G401.6 (cell line): ENCODE data around the gene TNIK.

Experiments used
- FAIRE-seq: peaks from 2 replicates; lab custom pipeline; 2012; peaks lifted over from hg19 to GRCh38; lab: Jason Lieb, UNC

The TNIK gene

GRCh38 chr3:171459942-171460724 is at the start of gene TNIK:
TSS of gene TNIK (minus strand) at chr3:171460405. CDS start at chr3:171460063, 342 bp downstream.
- FAIRE-seq, result no peak

- FAIRE-seq, result no peak
These were observed 48.5 kb upstream of the TNIK start for GRCh38 chr3:171508676-171509075.

GRCh38 chr3:171508206-171508605 is 48.0 kb upstream of the TNIK start:
- no peak for FAIRE-seq

- no peak for FAIRE-seq
These were observed 46.6 kb upstream of the TNIK start for GRCh38 chr3:171506743-171507319.

GRCh38 chr3:171505822-171506333 is 45.7 kb upstream of the TNIK start:
- no peak for FAIRE-seq

- FAIRE-seq, result no peak
These were observed 44.2 kb upstream of the TNIK start for GRCh38 chr3:171504376-171504775.

- FAIRE-seq, result no peak
These were observed 43.6 kb upstream of the TNIK start for GRCh38 chr3:171503817-171504216.

GRCh38 chr3:171498921-171499320 is 38.7 kb upstream of the TNIK start:
- FAIRE-seq, result no peak

- no peak for FAIRE-seq
These were observed 37.3 kb upstream of the TNIK start for GRCh38 chr3:171497468-171497867.

- FAIRE-seq, result no peak
These were observed 35.2 kb upstream of the TNIK start for GRCh38 chr3:171495413-171495812.

GRCh38 chr3:171494457-171495109 is 34.4 kb upstream of the TNIK start:
- no peak for FAIRE-seq

- no peak for FAIRE-seq
These were observed 31.2 kb upstream of the TNIK start for GRCh38 chr3:171491361-171491760.

GRCh38 chr3:171490901-171491300 is 30.7 kb upstream of the TNIK start:
- no peak for FAIRE-seq

GRCh38 chr3:171489348-171489747 is 29.1 kb upstream of the TNIK start:
- FAIRE-seq, result no peak

GRCh38 chr3:171488479-171488878 is 28.3 kb upstream of the TNIK start:
- no peak for FAIRE-seq

GRCh38 chr3:171487382-171487781 is 27.2 kb upstream of the TNIK start:
- FAIRE-seq, result no peak

- FAIRE-seq, result no peak
These were observed 25.1 kb upstream of the TNIK start for GRCh38 chr3:171485338-171485737.

- no peak for FAIRE-seq
These were observed 20.8 kb upstream of the TNIK start for GRCh38 chr3:171481011-171481410.

- no peak for FAIRE-seq
These were observed 20.3 kb upstream of the TNIK start for GRCh38 chr3:171480526-171480925.

- FAIRE-seq, result no peak
These were observed 16.4 kb upstream of the TNIK start for GRCh38 chr3:171476532-171477102.

- no peak for FAIRE-seq
These were observed 12.3 kb upstream of the TNIK start for GRCh38 chr3:171472552-171472951.

GRCh38 chr3:171470714-171471227 is 10.6 kb upstream of the TNIK start:
- no peak for FAIRE-seq

- FAIRE-seq, result no peak
These were observed 9.2 kb upstream of the TNIK start for GRCh38 chr3:171469376-171469775.
